Keratinocyte (primary cell): ENCODE data around the gene CUL2.

ENCODE experiments used
- EZH2 ChIP-seq: IDR thresholded peaks from one replicate; pipeline ENCODE4 v1.6.1; 2012; ENCODE audit warnings: inconsistent platforms, mild to moderate bottlenecking, low read length, moderate library complexity
- TF ChIP-seq, protein P1 (sequence below), 3 experiments: IDR thresholded peaks in 1 of 3; conservative IDR thresholded peaks in 1 of 3; optimal IDR thresholded peaks in 1 of 3; 2 replicates in 2 of 3; 3 replicates in 1 of 3; pipeline versions ENCODE3 to v1.5.1; 2011; ENCODE audit warnings: low read length in 3 of 3, mild to moderate bottlenecking in 3 of 3, moderate library complexity in 2 of 3, control low read depth in 1 of 3, inconsistent platforms in 1 of 3; ENCODE audit not compliant: insufficient read depth in 2 of 3; ENCODE audit errors: extremely low read depth in 1 of 3

- TF ChIP-seq, protein P1, sequence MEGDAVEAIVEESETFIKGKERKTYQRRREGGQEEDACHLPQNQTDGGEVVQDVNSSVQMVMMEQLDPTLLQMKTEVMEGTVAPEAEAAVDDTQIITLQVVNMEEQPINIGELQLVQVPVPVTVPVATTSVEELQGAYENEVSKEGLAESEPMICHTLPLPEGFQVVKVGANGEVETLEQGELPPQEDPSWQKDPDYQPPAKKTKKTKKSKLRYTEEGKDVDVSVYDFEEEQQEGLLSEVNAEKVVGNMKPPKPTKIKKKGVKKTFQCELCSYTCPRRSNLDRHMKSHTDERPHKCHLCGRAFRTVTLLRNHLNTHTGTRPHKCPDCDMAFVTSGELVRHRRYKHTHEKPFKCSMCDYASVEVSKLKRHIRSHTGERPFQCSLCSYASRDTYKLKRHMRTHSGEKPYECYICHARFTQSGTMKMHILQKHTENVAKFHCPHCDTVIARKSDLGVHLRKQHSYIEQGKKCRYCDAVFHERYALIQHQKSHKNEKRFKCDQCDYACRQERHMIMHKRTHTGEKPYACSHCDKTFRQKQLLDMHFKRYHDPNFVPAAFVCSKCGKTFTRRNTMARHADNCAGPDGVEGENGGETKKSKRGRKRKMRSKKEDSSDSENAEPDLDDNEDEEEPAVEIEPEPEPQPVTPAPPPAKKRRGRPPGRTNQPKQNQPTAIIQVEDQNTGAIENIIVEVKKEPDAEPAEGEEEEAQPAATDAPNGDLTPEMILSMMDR (optimal IDR thresholded peaks at IDR 0.05 in 1 of 3, IDR thresholded peaks at IDR 0.05 in 1 of 3, conservative IDR thresholded peaks at IDR 0.05 in 1 of 3; ENCODE audit: extremely low read depth in 1 of 3, insufficient read depth in 2 of 3, low read length in 3 of 3) = no peak
- no peak for TF ChIP-seq EZH2
These were observed 130.8 kb downstream of the CUL2 start for GRCh38 chr10:34959321-34959720.
